ENCODE measurements around the gene ABR. TPM values are rescaled to one million over a fixed set of nuclear protein-coding genes. Genes with fewer than 3 reads are reported as not detected.
A peak's percentile ranks its signal among the peaks of the same experiment; 100 is the strongest.

ABR gene
- total RNA-seq, 1 donor from 2014 or later: 279 TPM

DNA sequence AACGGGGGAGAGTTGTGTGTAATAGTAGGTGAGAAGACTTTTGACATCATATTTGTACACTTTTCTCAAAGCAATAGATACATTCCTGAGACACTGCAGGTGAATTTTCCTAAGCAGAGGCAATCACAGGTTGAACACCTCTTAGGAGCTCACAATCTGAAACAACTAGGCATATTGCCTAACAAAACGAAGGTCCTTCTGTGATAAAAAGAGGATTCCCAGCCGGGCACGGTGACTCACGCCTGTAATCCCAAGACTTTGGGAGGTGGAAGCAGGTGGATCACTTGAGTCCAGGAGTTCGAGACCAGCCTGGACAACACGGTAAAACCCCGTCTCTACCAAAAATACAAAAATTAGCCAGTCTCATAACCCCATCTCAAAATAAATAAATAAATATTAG is 217.6 kb downstream of the ABR start:
- no peak for DNase-seq (ENCODE audit: low spot score)

DNA sequence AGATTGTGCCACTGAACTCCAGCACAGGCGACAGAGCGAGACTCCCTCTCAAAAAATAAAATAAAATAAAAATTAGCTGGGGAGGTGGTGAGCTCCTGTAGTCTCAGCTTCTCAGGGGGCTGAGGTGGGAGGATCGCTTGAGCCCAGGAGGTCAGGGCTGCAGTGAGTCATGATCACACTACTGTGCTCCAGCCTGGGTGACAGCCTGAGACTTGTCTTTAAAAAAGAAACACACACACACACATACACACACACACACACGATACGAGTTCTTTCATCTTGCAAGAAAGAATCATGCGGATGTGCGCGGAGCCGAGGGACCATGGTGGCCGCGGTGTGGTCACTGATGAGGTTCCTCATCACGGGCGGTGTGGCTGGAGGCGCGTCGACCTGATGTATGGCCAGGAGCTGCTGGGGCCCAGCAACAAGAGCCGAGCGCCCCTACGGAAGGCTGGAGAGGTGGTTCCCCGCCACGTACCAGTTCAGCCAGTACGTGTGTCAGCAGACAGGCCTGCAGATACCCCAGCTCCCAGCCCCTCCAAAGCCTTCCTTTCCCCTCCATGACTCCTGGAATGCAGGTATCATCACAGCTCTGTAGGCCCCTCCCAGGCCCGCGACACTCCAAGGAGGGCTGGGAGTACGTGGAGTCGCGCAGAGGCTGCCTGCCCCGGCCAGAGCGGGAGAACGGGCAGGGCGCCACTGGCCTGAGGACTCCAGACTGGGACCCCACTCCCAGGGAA is 220.9 kb downstream of the ABR start:
- no peak for DNase-seq (ENCODE audit: low spot score)

DNA sequence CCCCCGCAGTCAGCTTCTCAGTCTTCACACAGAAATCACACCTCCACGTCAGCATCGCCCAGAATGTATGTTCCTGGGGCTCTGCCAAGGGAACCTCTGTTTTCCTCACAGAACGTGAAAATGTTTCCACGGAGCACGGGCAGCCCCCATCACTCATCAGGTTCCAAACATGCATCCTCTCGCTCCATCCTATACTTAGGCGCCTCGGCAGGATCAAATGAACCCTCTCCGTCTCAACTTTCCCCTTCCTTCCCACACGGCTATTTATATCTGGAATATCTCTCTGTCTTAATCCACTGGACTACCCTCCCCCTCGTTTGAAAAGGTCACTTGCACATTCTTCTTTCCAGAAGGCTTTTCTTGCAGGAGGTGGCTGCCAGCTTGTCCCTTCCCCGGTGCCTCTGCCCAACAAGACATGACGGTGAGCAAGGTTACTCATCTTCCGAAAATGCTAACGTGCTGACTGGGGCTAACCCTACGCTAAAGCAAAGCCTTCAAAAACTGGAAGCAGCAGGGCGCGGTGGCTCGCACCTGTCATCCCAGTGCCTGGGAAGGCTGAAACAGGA is 221.8 kb downstream of the ABR start:
- DNase-seq (ENCODE audit: low spot score): no peak

DNA sequence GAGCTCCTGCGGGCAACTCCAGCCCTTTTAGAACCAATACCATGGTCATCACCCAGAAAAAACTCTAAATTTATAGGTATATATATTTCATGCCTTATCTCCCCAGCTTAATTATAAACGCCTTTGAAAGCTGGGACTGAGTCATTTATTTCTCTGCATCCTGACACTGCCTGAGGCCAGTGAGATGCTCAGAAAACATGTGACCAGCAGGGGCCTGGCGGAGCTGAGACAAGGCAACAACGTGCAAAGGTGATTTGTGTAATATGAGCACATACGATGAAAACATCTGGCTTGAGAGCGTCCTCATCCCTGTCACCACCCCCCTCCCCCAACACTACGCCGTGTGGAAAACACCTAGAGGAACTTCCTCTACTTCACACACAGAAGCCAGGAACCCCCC is 222.9 kb downstream of the ABR start:
- DNase-seq (ENCODE audit: low spot score): no peak

DNA sequence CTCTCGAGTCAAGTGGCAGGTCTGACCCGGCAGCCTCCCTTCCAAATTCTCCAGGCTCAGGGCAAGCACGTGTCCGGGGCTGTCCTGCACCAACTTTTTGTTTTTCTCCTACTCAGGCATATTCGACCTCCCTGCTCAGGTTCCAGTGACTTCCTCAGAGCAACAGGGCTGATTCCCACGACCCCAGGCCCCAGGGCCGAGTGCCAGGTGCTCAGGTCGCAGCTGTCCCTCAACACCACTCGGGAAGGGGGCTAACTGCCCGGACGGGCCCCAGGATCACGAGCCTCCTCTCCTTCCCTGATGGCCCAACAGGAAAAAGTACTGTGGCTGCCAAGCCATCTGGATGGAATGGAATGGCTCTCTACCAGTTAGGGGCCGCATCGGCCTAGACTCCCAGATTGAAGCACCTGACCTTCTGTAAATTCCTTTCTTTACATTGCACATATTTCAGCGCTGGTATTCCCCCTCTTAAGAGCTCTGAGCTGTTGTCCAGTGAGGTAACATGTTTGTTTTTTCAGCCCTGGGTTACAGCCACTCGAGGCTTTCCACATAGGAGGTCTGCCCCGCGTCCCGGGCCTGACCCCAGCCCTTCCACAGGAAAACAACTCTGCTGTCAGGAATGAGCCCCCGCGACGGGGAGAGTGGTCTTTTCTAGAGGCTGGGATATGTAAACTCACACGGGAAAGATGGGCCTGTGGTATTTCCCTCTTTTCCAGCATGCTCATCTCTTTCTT is 225.2 kb downstream of the ABR start:
- peak; percentile 26 for DNase-seq (ENCODE audit: low spot score)

DNA sequence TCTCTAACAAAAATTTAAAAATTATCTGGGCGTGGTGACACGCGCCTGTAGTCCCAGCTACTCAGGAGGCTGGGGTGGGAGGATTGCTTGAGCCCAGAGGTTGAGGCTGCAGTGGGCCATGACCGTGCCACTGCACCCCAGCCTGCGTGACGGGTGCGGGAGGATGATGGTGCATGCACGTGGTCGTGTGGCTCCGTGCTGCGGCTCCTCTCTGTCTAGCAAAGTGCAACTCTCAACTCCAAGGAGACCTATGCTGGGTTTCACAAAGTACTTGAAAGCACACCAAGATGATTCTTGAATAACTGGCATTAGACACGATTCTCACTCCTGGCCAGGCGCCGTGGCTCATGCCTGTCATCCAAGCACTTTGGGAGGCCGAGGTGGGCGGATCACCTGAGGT is 226.0 kb downstream of the ABR start:
- no peak for DNase-seq (ENCODE audit: low spot score)

Other genes starting within 250 kb of the ABR start
- gene NXN, start 200.2 kb downstream of the ABR start, total RNA-seq: 46.0 TPM
- gene TIMM22, start 182.9 kb downstream of the ABR start, total RNA-seq: 9.1 TPM
- gene BHLHA9, start 90.5 kb upstream of the ABR start, total RNA-seq: not detected
- gene TRARG1, start 99.7 kb upstream of the ABR start, total RNA-seq: not detected
- gene YWHAE, start 220.2 kb upstream of the ABR start, total RNA-seq: 384 TPM

All from mucosa of gallbladder (tissue), 1 donor.